SH-SY5Y (cell line): ENCODE results near the gene RETSAT.

Source experiments
- GATA2 ChIP-seq: IDR thresholded peaks from 2 replicates; pipeline ENCODE4 v1.6.1; 2011; ENCODE audit warnings: mild to moderate bottlenecking, low read depth, low read length
- GATA3 ChIP-seq: IDR thresholded peaks from 2 replicates; pipeline ENCODE4 v1.6.1; 2011; ENCODE audit warnings: low read depth, mild to moderate bottlenecking, low read length, moderate library complexity

The RETSAT gene

GRCh38 chr2:85355521-85355920 lies 1.2 kb upstream of the RETSAT start:
- TF ChIP-seq GATA3 (no peak), GATA2 (no peak)

DNA sequence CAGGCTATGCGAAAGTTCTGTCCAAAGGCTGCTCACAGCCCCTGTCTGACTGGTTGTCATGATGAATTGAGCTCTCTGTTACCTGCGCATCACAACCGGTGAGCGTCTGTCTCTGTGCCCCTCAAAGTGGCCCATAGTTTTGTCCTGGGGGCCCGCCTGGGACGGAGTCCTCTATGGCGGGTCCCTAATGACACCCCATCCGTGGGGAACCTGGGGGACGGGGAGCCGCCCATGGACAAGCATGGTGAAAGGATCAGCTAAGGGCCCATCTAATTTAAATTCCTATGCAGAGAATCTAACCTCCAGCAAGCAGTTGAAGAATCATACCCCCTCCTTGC lies 714 bp upstream of the RETSAT start:
- TF ChIP-seq GATA3: no peak
- TF ChIP-seq GATA2: no peak

GRCh38 chr2:85353876-85354285 lies 447 bp downstream of the RETSAT start:
- TF ChIP-seq GATA2 (no peak), GATA3 (no peak)

GRCh38 chr2:85347599-85347998 lies 6.7 kb downstream of the RETSAT start:
- TF ChIP-seq GATA3 (no peak), GATA2 (no peak)

DNA sequence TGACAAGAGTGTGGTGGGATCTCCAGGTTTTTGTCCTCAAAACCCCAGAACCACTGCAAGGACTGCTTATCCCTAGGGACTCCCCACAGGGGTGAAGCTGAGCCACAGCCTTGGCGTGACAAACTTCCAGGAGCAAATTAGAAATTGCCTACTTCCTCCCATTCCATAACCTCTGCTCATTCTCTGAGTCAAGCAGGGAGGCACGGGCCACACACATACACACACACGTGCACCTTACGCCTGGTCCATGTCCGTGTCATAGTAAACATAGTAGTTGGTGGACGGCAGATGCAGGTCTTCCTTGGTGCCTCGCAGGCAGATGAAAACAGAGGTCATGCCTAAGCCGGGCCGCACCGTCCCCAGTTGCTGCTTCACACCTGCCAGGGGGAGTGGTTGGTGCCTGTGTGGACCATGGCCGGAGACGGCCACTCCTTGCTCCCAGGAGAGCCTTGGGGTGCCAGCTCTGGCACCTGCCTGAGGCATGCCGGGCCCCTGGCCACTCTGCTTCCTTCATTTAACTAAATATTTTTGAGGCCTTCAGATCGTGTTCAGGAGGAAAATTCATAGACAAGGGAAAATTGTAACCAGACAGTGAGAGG lies 9.9 kb downstream of the RETSAT start:
- TF ChIP-seq GATA3: no peak
- no peak for TF ChIP-seq GATA2

GRCh38 chr2:85342156-85342555 lies 12.2 kb downstream of the RETSAT start:
- TF ChIP-seq GATA3 (no peak), GATA2 (no peak)

DNA sequence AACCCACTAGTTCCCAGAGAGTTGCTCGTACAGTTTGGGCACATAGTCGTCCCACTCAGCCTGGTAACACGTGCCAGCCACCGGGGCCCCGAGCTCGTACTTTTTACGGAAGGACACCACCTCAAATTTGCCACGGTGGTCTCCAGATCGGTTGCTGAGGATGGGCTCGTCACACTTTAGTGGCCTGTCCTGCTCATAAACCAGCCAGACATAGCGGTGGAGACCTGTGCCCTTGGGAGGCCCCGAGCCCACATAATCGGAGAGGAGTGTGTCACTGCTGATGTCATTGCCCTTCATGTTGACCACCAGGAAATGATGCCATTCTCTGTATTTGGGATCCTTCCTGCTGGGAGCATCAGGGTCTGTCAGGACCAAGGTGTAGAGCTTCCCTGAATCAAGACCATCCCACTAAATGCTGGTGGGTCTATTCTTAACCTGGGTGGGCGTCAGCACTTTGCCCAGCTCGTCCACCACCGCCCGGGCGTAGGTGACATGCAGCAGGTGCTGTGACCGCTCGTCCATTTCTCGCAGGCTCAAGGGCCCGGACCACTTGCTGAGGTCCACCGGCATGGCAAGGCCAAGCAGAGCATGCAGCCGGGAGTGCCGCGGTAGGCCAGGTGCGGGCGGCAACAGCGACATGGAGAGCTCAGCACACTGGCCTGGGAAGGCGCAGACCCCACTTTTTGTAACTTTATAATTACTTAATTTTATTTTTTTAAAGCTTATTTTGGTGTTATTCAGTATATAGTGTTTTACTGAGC lies 12.9 kb downstream of the RETSAT start:
- no peak for TF ChIP-seq GATA3
- no peak for TF ChIP-seq GATA2

- no peak for TF ChIP-seq GATA2
- no peak for TF ChIP-seq GATA3
Measured at GRCh38 chr2:85340034-85340892, 14.1 kb downstream of the RETSAT start.

DNA sequence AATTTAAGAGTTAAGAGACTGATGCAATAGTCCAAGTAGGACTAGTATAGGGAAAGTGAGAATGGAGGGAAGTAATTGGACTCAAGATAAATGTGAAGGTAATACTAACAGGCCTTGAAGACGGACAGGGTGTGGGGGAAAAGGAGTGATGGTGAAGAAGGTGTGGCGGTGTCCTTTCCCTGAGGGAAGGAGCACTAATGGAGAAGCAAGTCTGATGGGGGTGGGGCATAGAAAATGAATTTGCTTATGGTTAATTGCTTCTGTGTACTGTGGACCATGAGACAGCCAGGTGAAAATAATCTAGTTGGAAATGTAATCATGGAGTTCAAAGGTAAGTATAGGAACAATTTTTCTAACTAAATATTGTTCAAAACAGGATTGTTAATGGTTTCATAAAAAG lies 19.4 kb downstream of the RETSAT start:
- no peak for TF ChIP-seq GATA2
- no peak for TF ChIP-seq GATA3

DNA sequence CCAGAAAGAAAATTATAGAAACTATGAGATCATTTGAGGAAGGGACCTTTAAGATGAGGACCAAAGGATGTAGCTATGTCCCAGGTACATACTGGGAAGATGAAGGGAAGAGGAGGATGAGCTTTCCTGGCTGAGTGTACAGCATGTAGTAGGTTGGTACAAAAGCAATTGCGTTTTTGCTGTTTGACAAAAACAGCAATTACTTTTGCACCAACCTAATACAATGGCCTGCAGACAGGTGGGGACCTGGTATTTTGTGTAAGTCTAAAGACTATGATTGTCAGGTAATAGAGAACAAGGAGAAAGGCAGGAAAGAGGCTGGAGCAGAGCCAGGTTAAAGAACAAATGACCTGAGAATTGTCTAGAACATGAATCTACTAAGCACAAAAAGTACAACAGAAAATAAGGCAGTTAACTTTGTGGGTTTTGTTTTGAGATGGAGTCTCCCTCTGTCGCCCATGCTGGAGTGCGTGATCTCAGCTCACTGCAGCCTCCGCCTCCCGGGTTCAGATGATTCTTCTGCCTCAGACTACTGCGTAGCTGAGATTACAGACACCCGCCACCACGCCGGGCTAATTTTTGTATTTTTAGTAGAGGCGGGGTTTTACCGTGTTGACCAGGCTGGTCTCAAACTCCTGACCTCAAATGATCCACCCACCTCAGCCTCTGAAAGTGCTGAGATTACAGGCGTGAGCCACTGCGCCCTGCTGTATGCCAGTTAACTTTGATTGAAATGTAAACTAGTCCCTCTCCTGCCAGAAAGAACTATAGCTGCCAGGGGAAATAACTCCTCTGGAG lies 23.3 kb downstream of the RETSAT start:
- TF ChIP-seq GATA3: no peak
- no peak for TF ChIP-seq GATA2

DNA sequence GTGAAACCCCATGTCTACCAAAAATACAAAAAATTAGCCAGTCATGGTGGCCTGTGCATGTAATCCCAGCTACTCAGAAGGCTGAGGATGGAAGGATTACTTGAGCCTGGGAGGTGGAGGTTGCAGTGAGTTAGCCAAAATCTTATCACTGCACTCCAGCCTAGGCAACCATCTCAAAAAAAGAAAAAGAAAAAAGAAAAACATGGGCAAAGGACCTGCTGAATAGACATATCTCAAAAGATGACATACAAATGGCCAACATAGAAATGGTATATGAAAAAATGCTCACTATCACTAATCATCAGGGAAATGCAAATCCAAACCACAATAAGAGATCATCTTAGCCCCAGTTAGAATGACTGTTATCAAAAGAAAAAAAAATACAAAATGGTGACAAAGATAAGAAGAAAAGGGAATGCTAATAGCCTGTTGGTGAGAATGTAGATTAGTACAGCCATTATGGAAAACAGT lies 25.1 kb downstream of the RETSAT start:
- no peak for TF ChIP-seq GATA2

- TF ChIP-seq GATA3: no peak
- no peak for TF ChIP-seq GATA2
Measured at GRCh38 chr2:85327822-85328617, 26.3 kb downstream of the RETSAT start, which contains the start of gene TGOLN2. Gene TGOLN2, minus strand, starts transcription at chr2:85327989. Its CDS starts 27 bp downstream, at chr2:85327962.
